DMS53 (cell line): ENCODE results near the gene IMMT.
A peak's percentile ranks its signal among the peaks of the same experiment; 100 is the strongest.

Source experiments
- DNase-seq: peaks from one replicate; lab custom pipeline; 2025; lab: John Stamatoyannopoulos, UW

IMMT gene

DNA sequence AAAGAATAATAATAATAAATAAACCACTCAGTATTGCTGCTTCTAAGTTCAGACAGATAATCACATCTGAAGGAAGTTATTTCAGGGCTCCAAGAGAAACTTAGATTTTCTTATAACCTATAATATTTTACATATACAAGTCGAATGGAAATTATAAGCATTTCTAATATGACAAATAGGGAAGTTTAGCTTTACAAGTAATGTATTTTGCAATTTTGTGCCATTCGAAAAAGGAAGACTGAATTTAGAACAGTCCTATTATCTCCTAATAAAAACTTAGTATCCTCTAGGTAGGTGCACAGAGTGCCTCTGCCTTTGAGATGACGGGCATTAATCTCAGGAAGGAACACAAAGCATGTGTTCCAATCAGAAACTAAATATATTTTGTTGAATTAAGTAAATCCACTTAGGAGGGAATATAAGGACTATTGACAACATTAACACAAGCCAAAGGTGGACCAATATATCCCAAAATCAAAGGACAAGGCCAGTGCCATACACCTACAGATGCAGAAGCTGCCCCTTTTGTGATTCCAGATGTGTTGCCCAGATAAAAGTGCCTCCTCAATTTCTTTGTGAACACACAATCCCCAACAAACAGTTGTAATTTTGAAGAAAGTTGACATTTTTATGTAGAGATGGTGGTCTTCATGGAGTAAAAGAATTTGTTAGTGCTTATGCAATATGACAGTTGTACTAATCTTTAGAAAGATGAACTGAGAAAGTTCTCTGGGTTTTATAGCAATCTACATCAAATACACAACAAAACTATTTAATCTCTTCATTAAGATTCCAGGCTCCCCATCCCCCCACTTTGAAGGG is 52.6 kb downstream of the IMMT start:
- DNase-seq = no peak

DNA sequence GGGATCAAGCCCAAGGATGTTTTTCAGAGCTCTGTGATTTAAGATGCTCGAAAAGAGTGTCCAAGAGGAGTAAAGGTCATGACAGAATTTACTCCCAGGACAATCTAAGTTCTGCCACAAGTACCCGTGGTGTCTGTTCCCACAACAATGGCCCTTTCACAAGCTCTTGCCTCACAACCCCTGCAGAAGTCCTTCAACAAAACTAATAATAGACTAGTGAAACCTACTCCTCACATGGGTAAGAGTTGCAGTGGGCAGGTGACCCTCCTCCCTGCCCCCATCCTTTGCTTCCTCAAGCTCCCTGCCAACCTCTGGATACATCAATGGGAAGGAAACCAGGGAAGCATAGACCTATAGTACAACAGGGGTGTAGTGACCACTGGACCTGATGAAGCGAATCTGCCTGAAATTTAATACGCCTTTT is 54.3 kb downstream of the IMMT start:
- DNase-seq = no peak

DNA sequence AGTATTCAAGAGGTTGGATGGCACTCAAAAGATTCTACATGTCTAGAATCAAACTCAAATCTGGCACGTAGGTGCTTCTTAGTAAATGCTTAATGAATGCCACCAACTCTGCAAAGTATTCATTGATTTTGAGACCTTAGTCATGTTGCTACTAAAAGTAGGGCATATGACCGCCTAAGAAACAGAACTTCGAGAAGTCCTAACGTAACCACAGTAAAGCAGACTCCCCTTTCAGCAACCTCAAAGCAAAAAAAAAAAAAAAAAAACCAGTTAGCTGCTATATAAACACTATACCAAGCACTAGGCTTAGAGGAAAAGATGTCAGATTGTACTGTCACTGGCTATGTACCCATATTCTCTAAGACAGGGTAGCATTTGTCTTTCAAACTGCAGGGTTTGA is 55.3 kb downstream of the IMMT start:
- DNase-seq = no peak

DNA sequence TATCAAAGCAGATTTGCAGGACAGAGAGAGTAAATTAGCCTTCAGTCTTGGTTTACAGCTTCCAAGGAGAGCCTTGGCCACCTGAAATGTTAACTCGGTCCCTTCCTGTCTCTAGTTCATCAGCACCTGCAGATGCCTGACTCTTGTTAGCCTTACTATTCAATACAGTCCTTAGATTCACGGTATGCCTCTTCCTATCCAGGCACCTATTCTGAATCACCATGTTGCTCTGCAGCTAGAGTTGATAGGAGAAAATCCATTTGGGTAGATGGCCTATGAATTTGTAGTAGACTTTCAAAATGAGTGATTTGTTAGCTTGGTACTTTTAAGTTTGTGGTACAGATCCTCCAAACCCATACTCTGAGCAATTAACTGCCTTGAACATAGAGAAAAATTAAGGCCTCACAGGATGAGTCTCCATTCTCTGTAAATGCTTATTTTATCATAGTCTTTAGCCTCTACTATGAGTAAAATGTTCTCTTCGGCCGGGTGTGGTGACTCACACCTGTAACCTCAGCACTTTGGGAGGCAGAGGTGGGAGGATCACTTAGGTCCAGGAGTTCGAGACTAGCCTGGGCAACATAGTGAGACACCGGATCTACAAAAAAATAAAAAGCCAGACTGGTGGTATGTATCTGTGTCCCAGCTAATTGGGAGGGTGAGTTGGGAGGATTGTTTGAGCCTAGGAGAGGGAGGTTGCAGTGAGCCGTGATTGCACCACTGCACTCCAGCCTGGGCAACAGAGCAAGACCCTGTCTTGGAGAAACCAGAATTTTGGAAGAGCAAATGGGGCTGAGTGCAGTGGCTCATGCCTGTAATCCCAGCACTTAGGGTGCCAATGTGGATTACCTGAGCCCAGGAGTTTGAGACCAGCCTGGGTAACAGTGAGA is 56.3 kb downstream of the IMMT start:
- DNase-seq = no peak

DNA sequence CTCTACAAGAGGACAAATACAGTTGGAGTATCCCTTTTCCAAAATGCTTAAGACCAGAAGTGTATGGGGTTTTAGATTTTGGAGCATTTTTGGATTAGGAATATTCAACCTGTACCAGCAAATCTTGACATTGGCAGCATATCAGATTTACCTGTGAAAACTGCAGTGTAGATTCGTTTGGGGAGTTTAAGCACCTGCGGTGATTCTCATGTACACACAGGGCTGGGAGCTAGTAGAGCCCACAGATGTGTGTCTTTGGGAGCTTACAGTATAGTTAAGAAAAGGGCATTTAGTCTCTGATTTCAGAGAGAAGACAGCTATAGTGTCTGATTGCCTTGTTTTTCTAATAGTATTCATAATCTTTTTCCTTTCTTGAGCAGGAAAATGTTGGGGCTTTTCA is 59.1 kb downstream of the IMMT start:
- DNase-seq = no peak

DNA sequence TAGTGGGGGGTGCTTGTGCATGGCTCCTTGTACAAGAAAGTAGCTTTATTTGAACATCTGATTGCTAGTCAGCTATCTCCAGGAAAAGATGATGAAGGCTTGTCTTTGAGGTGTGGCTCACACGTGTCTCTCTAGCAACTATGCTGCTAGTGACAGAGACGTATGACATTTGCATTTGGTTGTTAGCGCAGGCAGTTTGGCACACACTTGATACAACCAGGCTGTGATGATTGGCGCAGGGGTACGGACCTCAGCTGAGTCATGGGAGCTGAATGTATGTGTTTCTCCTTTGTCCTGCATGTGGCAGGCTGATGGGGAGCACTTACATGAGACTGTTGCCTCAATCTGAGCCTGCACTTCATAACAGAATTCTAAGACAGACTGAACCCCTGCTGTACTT is 59.6 kb downstream of the IMMT start:
- DNase-seq = no peak

DNA sequence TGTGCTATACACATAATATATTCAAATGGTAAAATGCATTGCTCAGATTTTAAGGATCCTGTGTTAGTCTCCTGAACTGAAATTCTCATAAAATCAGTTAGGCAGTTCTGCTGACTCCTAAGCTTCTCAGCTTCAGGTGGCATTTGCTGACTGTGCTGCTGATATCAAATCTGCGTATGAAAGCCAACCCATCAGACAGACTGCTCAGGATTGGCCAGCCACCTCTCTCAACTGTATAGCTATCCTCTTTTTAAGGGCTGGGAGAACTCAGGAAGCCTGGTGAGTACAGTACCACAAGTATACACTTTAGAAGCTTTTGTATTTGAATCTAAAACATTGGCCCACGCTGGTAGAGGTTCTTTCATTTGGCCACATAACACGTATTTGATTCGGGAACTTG is 60.6 kb downstream of the IMMT start:
- no peak for DNase-seq

DNA sequence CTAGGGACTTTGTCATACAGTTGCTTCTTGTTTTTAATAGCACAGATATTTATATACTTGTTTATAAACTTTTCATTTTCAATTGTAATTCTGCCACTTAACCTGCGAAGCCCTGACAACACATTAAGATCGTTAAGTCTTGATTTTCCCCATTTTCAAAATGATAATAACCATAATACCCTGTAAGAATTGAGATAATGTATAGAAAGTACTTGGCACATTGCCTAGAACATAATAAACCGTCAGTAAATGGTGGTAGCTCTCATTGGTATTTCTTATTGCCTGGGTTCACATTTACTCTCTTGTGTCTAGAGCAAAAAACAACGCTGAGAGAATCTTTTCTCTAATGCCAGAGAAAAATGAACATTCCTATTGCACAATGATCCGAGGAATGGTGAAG is 70.6 kb downstream of the IMMT start:
- DNase-seq = no peak

DNA sequence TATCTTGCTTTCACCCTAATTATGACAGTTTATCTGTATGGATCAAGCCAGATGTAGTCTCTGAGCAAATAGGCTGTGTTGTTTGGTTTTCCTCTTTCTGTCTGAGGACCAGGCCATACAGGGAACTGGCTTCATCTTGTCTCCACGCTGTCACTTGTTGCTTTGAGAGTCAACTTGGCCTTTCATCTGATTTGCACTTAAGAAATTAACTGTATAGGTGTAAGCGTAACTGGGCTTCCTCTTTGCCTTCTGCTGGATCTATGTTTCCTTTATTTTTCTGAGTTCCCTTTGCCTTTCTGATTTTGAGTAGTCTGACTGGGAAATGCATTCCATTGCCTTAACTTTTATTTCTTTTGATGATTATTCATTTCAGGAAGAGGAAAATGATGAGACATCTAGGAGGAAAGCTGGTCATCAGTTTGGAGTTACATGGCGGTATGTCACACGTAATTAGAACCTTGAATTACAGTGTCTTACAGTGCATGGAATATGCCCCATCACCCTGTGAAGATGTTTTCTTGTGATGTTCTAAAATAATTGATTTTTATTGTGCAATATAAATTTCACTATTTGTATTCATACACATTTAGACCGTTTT is 71.8 kb downstream of the IMMT start:
- DNase-seq = no peak

DNA sequence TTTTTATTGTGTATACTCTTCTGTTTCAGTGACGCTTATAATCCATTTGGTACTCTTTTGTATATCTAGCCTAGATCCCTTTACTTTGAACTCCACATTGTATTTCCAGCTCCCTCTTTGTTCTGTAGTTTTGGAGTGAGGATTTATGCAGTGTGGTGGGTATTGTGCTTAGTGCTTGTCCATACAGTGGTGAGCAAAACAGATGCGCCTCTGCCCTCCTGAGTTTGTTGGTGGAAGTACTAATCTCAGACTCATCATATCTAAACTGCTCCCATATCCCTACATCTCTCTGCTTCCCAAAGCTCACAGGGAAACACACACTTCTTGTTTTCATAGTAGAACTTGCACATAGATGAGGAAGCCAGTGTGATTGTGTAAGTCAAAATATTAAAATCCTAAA is 77.1 kb downstream of the IMMT start:
- DNase-seq = no peak

DNA sequence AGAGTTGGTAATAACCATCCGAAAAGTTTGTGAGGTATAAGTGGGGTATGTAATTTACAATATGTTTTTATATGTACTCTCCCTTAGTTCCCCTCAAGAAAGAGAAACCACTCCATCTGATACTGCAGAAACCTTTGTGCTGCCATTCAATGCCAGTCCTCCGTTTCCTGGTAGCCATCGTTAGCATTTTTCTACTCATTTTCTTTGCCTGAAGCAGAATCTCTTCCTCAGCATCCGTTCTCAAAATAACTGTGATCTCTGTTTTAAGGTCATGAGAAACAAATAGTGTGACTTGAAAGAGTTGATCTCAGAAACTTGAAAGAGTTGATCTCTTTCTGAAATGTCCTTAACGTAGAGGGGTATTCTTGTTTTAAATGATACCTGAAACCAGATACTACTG is 88.2 kb downstream of the IMMT start:
- DNase-seq = peak; percentile 19

DNA sequence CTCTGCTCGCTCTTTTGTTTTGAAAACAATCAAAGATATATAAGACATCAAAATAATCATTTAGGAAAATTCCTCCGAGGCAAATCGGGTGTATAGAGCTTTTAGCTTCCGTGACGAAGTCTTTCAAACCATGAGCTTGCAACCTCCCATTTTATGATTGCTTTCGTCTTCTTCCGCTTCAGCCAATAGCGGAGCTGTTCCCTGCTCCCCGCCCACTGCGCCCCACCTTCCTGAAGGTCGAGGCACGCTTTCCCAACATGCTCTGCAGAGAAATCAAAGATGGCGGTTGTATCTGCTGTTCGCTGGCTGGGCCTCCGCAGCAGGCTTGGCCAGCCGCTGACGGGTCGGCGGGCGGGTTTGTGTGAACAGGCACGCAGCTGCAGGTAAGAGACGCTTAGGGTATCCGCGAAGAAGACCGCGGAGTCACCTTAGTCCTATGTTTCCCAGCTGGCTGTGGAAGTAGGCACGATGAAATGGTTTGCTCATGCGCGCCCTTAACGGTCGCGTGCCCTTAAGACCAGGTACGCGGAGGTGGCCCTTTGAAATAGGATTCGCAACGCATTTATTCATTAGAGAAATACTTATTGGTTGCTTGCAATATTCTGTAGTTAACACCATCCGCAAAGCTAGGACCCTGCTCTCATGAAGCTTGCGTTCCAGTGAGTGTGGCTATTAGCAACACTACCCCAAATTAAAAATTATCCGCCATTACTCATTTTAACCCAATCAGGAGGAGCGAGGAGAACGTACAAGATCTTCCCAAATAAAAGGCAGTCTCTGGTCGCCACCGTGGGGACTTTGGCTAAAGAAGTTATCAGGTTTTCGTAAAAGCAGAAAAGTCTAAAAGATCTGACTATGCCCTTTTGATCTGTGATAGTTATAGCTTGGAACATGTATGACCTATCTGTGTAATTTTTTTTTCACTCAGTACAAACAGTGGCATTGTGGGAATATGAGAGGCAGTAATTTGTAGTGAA is 89.0 kb downstream of the IMMT start, which contains the start of gene PTCD3:
PTCD3 (plus strand) TSS at position 267 of the 977 bp plus-strand sequence; CDS start at position 280, 13 bp downstream.
- peak; percentile 99 for DNase-seq

DNA sequence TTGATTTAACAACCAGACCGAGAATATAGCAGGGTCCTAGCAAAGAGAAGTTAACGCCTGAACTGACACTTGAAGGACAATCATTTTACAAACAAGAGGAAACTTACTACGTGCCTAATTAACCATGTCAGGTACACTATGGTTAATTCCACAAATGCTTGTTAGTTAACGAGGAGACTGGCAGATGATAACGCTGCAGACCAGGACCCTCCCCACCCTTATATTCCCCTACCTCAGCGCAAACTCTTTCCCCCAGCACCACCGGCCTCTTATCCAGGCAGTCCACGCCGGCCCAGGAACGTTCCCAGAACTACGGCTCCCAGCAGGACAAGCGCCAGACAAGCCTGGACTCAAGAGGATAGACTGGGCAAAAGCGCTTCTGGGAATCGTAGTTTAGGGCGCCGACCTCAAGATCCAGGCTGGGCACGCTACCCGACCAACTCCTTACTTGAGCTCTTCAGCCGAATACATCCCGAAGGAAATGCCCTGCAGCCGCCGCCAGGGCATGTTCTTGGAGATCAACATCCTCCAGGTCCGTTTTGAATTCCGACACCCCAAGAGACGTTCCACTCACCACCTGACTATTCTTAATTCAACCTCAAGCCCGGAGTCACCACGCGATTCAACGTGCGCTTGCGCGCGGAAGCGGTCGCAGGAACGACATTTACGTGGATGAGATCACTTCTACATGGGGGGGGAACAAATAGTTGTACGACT is 89.9 kb downstream of the IMMT start, which contains the start of gene POLR1A:
POLR1A (minus strand) TSS at position 635 of the 717 bp plus-strand sequence; CDS start at position 525, 110 bp downstream.
- DNase-seq = peak; percentile 98

DNA sequence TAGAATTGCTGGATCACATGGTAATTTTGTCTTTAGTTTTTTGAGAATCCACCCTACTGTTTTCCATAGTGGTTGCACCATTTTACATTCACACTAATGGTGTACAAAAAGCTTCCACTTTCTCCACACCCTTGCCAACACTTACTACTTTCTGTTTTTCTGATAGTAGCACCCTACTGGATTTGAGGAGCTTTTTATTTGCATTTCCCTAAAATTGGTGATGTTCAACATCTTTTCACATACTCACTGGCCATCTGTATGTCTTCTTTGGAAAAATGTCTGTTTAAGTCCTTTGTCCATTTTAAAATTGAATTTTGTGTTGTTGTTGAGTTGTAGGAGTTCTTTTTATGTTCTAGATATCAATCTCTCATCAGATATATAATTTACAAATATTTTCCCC is 93.1 kb downstream of the IMMT start:
- no peak for DNase-seq

DNA sequence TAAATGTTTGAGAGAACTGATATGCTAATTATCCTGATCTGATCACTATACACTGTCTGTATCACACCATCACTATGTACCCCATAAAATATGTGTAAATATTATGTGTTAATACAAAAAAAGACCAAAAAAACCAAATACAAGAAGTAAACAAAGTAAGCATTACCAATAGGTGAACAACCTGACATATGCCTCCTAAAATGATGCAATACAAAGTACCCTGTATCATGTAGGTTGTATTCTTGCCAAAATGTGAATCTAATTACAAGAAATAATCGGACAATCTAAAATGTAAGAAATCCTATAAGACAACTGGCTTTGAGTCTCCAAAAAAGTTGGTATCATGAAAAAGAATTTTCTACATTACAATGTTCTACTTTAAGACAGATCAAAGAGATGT is 97.3 kb downstream of the IMMT start:
- no peak for DNase-seq

DNA sequence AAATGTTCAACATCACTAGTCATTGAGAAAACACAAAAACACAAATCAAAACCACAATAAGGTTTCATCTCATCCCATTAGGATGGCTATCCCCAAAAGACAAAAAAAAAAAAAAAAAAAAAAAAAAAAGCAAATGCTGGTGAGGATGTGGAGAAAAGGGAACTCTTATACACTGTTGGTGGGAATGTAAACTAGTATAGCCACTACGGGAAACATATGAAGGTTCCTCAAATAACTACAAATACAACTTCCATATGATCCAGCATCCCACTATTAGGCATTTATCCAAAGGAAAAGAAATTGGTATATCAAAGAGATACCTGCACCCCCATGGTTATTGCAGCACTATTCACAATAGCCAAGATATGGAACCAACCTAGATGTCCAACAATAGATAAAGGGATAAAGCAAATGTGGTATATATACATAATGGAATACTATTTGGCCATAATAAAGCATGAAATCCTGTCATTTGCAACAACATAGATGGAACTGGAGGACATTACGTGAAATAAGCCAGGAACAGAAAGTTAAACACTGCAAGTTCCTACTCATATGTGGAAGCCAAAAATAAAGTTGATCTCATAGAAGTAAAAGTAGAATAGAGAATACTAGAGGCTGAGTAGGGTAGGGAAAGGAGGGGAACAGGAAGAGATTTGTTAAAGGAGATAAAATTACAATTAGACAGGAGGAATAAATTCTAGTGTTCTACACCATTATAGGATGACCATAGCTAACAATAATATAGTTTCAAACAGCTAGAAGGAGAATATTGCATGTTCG is 98.0 kb downstream of the IMMT start:
- no peak for DNase-seq

DNA sequence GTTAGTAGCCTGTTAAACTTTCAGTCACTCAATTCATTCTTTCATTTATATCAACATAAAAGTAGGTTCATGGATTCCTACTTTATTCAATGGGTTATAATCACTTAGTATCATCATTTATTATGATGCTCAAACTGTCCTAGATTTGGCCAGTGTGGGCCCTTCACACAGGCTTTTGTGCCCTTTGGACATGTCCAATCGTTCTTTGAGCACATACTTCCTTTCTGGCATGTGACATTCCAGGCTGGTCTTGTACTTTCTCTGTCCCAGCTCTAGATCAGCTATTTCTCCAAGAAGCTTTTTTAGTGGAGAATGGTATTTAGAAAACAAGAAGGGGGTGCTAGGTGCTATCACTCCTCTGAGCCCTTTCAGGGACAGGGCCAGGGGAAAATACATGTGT is 101.0 kb downstream of the IMMT start:
- no peak for DNase-seq
